Activated CD4-positive, CD25-positive, alpha-beta regulatory T cell treated with anti-CD3 and anti-CD28 coated beads, Interleukin-2, amount 50 U/mL, for 16 hours (primary cell): Measurements from ENCODE around the gene LARGE2.

Source experiments
- DNase-seq: peaks from one replicate; pipeline ENCODE4 v3.0.0-alpha.2; 2020; ENCODE audit warnings: low read depth, low spot score

The LARGE2 gene

DNA sequence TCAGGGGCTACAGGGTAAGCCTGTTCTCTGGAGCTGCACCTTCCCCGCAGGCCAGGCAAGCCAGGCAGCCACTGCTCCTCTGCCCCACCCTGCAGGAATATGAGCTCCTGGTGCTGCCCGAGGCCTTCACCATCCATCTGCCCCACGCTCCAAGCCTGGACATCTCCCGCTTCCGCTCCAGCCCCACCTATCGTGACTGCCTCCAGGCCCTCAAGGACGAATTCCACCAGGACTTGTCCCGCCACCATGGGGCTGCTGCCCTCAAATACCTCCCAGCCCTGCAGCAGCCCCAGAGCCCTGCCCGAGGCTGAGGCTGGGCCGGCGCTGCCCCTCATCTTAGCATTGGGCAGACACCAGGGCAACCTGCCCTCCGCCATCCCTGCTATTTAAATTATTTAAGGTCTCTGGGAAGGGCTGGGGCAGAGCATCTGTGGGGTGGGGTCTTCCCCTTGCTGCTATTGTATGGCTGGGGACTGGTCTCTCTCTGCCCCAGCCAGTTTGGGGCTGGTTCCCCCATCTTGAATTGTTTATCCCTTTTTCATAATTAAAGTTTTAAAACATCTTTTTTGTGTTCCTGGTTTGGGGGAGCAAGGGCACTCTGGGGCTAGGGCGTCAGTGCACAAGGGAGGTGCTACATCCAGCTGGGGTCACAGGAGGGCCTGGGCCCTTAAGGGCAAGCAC, 6.2 kb downstream of the LARGE2 start:
- DNase-seq, result no peak

DNA sequence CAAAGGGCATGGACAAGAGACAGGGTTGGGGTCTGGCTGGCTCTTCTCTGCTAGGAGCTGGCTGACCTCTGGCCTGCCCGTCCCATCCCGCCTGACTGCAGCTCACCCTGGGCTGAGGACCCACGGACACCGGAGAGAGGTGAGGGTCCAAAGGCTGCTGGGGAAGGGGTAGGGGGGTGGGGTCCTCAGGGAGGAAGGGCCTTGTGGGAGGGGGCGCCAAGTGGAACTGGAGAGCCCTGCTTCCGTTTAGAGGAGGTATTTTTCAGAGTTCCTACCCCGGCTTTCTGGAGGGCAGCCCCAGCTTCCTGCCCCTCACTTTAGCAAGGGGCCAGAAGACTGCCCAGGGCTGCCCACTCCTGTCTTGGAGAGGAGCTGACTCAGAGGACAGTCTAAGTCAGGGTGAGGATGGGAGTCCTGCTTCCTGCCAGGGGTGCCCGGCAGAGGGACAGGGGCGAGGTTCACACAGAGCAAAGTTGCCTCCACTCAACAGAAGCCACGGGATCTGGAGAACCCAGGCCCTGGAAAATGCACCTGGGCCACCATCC, 7.1 kb downstream of the LARGE2 start:
- no peak for DNase-seq

- DNase-seq, result no peak
These were observed 7.8 kb downstream of the LARGE2 start for GRCh38 chr11:45930031-45930794.

DNA sequence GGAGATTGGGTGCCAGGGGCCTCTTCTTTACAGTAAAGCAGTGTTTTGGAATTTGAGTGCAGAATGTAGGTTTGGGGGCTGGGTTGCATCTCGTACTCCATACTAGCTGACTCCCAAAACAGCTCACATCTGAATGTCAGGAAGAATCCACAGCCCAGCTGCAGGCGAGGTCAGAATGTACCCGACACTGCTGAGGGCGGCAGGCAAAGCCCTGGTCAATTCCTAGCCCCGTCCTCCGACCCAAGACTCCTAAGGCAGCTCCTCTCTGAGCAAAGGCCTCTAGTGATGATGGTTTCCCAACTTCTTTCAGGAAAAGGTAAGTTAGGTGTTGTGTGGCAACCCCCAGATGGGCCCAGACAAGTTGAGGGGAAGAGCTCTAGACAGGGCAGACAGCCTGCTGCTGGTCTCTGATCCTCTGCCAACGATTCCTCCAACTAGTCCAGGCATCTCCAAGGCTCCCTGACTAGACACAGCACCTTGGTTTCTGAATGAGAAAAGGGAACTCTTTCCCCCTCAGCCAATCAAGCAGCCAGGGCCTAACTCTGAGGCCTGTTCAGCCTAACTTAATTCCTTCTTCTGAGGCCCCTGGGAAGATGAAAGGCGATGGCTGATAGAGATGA, 8.6 kb downstream of the LARGE2 start:
- no peak for DNase-seq

DNA sequence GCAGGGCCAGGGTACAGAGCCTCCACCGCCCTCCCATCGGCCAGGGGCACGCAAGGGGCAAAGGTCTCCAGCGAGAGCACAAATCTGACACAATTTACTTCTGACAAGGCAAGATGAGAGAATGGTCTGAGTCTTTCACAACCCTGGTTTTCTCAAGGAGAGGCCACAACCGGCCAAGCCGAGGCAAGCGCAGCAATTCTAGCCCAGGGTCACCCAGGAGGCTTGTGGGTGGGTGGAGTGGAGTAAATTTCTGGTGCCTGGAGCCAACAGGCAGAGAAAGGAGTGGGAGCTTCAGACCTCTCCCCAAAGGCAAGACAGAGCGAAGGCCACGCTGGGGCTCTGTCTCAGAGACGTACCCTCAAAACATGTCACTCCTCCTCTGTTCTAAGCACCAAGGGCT, 9.3 kb downstream of the LARGE2 start:
- DNase-seq, result no peak

- no peak for DNase-seq
These were observed 9.8 kb downstream of the LARGE2 start for GRCh38 chr11:45932217-45932616.

- no peak for DNase-seq
These were observed 10.8 kb downstream of the LARGE2 start for GRCh38 chr11:45933131-45933831.

GRCh38 chr11:45933846-45934579, 11.6 kb downstream of the LARGE2 start:
- no peak for DNase-seq

DNA sequence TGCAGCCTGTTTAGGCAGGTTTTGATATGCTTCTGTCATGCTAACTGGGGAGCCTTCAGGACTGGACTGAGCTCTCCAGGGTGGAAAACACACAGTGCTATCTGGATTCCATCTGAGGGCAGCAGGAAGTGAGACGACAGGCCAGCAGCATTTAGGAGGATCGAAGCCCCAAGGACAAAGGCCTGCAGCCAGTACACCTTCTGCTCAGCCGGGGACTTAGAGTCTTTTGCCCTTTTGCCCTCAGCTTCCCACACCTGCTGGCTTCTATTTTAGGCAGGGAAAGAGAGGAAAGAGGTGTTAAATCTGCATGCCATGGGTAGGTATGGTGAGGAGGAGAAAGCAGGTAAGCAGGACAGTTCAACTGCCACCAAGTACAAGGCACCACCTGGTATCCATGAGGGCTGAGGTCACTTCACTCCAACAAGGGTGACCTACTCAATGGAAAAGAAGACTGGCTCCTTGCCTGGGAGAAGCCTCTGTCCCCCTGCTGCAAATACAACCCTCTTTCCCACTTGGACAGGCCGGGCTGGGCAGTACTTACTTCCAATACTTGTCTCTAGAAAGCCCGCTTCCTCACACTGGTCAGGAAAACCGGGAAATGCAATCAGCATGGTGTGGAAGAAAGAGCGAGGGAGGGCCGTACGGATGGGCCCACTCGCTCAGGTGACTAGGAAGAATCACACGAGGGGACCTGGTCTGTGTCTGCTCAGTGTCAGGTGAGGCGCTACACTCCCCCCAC, 12.3 kb downstream of the LARGE2 start:
- no peak for DNase-seq

DNA sequence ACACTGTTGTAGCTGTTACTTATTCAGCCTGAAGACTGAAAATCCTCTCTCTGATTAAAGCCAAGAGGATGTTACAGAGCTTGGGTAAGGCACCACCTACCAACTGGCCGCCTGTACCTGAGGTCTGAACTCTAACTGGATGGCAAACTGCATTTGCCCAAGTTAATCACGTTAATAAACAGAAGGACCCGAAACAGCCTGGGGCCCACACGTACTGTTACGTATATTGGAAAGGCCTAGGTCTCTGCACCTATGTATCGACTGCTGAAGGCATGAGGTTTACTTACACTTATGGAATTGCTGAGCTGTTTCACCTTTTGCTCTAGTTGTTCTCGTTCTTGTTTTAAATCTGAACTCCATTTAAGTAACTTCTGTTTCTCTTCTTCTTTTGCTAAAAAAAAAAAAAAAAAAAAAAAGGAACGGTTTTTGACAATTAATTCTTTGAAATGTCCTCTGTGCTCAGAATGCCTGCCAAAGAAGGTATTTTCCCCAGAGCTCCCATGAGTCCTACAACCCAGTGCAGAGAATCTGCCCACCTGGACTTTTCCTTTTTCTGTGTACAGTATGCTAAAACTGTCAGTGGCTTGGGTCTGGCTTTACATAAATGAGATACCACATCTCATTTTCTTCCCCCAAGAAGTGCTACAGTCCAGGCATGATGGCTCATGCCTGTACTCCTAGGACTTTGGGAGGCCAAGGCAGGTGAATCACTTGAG, 13.1 kb downstream of the LARGE2 start:
- DNase-seq, result no peak

DNA sequence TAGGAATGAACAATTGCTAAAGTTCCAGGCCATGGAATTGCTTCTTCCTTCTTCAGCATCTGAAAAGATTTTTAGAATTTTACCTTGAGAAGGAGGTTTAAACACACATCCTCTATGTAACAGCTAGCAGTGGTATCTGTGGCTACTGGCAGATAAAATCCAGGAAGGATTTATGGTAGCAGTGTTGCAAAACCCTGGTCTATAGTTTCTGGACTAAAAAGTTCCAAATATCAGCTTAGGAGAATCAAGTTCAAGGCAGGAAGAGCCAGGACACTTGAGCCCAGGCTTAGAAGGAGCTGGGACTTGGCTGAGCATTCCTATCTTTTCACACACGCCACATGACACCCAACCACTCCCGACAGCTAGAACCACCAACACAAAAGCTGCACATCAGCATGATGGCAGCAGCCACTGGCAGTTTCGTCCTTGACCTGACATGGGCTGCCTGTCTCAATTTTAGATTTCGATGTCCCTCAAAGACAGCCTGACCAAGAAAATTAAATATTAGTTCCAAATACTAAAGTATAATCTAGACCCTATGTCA, 14.1 kb downstream of the LARGE2 start:
- no peak for DNase-seq

DNA sequence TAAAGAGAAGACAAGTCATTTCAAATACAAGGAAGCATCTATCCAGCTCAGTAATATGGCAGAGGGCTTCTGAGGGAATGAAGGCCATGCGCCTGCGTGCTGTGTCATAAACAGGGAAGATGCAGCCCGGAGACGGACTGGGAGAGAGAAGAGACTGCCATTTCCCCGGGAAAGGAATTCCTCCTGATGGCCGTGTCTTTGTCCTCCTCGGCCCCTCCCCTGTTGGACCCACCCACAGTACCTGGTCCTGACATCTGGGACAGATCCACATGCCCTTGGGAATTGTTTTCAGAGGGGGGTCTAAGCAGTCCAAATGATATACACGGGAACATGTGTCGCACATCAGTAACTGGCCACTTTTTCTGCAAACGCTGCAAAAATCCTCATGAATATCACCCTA, 15.5 kb downstream of the LARGE2 start:
- DNase-seq, result no peak

- no peak for DNase-seq
These were observed 17.4 kb downstream of the LARGE2 start for GRCh38 chr11:45939836-45940235.

DNA sequence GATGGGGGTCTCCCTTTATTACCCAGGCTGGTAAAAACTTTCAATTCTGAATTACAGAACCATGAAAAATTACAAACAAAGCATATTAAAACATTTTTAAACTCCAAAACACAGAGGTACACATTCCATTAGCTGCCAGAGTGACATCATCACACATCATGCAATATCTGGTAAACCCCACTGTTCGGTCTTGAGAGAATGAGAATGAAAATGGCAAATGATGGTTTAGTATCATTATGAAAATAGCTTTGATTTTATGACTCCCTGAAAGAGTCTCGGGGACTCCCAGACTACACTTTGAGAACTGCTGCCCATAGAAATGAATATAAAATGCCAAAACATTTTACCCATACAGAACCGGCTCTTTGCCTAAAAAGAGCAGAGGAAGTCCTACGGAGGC, 18.8 kb downstream of the LARGE2 start:
- no peak for DNase-seq

- no peak for DNase-seq
These were observed 19.9 kb downstream of the LARGE2 start for GRCh38 chr11:45942381-45942780.

DNA sequence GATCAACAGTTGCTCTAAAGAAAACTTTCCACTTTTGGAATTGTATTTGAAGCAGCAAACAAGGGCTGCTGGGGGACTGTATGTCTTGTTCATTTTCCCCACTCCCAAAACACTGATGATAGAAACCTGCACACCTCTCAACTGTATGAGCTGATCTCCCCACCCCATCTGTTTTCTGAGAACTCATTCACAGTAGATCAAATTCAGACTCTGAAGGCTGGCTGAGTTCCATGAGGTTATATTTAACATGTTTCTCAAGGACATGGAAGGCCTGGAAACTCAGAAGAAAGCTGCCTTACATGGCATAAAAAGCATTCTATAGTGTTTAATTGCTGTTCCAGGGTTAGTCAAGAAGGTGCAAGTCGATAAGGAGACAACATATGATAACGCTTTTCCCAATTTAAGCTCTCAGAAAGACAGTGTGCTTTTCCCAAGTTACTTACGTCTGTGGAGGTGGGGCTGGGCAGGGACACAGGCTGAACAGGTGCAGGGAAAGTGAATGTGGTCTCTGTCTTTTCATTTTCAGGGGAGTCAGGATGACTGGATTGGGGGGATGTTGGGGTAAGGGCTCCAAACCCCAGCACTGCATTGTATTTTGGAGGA, 23.0 kb downstream of the LARGE2 start:
- no peak for DNase-seq

DNA sequence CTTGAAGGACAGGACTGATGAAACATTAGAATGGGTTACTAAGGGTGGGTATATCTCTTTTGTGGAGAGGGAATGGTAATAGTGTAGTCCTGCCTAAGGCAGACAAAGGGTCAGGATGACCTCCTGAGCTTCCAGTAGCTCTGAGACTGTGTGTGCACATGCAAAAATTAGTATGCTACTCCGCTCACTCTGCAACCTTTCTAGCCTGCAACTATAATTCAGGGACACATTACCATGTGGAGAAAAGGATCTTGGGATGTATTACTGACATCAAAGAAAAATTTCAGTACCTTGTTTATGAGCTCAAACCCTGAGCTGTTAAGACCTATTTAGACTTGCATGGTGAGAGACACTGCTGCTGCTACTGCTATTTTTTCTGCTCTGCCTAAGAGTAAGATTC, 25.4 kb downstream of the LARGE2 start:
- no peak for DNase-seq

DNA sequence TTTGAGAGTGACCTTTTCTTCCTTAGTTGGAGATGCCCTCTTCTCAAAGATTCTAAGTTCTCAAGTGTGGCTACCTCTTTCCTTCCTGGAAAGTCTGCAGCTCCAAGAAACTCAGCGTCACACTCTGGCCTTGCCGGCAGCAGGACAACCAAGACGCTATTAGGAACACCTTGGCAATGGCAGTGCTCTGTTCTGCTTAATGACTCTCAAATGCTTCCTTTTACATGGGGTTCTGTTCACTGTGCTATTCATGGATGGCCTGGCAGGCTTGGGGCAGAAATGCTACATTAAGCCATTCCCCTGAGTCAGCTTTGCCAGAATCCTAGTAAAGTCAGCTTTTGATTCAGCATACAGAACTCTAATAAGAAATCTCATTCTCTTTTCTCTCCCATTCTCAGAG, 25.9 kb downstream of the LARGE2 start:
- DNase-seq, result no peak

DNA sequence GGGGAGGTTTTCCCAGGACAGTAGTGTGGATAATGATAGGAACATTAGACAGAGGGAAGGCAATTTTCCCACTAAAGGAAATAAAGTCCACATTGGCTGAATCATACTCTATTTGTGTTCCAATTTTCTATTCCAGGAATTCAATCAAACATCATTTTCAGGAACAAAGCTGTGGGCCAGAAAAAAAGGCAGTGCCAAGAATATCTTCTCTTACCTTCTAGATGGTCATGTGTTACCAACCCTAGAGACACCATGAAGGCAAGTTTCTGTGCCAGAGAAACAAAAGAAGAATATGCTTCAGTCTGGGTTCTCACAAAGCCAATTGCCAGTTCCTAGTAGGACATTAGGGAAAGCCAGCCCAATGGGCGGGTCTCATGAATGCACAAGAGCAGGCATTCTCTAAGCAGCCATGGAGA, 27.5 kb downstream of the LARGE2 start:
- no peak for DNase-seq
